Esophagus squamous epithelium (tissue), 5 donors: ENCODE data around the gene ZNF30. TPM values are rescaled to one million over a fixed set of nuclear protein-coding genes. Genes with fewer than 3 reads are reported as not detected.
A peak's percentile ranks its signal among the peaks of the same experiment; 100 is the strongest.

Experiments
- DNase-seq: peaks from one replicate; lab custom pipeline; 2025; lab: John Stamatoyannopoulos, UW
- H3K27ac ChIP-seq, 4 donors: fragments of 200-600 bp; sonication (generic); one replicate each; pipeline ENCODE4 v1.5.1; 2016 to 2019; ENCODE audit warnings: mild to moderate bottlenecking in 1 of 4
- H3K27me3 ChIP-seq, 4 donors: fragments of 200-600 bp; sonication (generic); 1 replicate in 3 of 4; 2 replicates in 1 of 4; pipeline versions ENCODE4 v1.5.1 to v1.6.0; 2017 to 2021; ENCODE audit warnings: antibody characterized with exemption in 1 of 4
- H3K36me3 ChIP-seq, 3 donors: fragments of 200-600 bp; sonication (generic); one replicate each; pipeline ENCODE4 v1.5.1; 2016 to 2019
- H3K4me1 ChIP-seq, 3 donors: fragments of 200-600 bp; sonication (generic); one replicate each; pipeline ENCODE4 v1.5.1; 2017 to 2019
- H3K4me3 ChIP-seq, 4 donors: fragments of 200-600 bp; sonication (generic); 1 replicate in 3 of 4; 2 replicates in 1 of 4; pipeline ENCODE4 v1.5.1; 2016 to 2019; ENCODE audit warnings: mild to moderate bottlenecking in 2 of 4, moderate library complexity in 1 of 4
- H3K9me3 ChIP-seq, 3 donors: fragments of 200-600 bp; sonication (generic); one replicate each; pipeline ENCODE4 v1.5.1; 2016 to 2019
- CTCF ChIP-seq, 6 experiments: fragments of 450-650 bp in 4 of 6; fragments of 200-600 bp in 2 of 6; sonication (generic) in 2 of 6; IDR thresholded peaks; one replicate each; pipeline ENCODE4 v1.5.1; 2016 to 2019; ENCODE audit warnings: antibody characterized with exemption in 6 of 6, mild to moderate bottlenecking in 4 of 6, moderate library complexity in 4 of 6
- POLR2A ChIP-seq, 4 donors: fragments of 450-650 bp; IDR thresholded peaks; one replicate each; pipeline ENCODE4 v1.6.1; 2017; ENCODE audit warnings: antibody characterized with exemption in 4 of 4, mild to moderate bottlenecking in 4 of 4, moderate library complexity in 3 of 4
- WGBS, 2 donors: methylation state at CpG; one replicate each; pipeline ENCODE4 v1.1.5; 2018; 5-methylcytosine and 5-hydroxymethylcytosine counted together
- intact Hi-C: fragments of 100-400 bp; cut with DNase I; formaldehyde crosslinking; loops from one replicate; pipeline ENCODE4 v1.15.0; 2022
- total RNA-seq, 4 donors: library from RNA; depleted of rRNA; stranded (reverse); fragments of >200 nt; gene quantifications; one replicate each; pipeline ENCODE4 v1.1.0, GENCODE V29; 2016
- donor health status: DM: yes; HTN: yes; CAD: no.

ZNF30 gene
- total RNA-seq = 10 to 100 TPM in 1 of 4 donors, 1 to 10 TPM in 1, under 1 TPM in 2; 0.26 to 30.2 (median 1.3) TPM

GRCh38 chr19:34926685-34927375 lies at the start of gene ZNF30:
Gene ZNF30, plus strand, starts transcription at chr19:34926903. Its CDS starts 3,045 bp downstream, at chr19:34929948.
- Histone ChIP-seq H3K4me3 (peak within 1 kb of the TSS; percentile 60 to 94 (median 65)), H3K27me3 (no peaks in the 10 kb centered on the region), H3K4me1 (peaks cover 0 to 19% (median 0%) of the 10 kb centered on the region in 3 donors), H3K9me3 (no peaks in the 10 kb centered on the region), H3K27ac (peak within 1 kb of the TSS; percentile 62 to 80 (median 78)), H3K36me3 (peaks cover 0 to 17% (median 3%) of the 10 kb centered on the region in 3 donors)
- intact Hi-C loops = no loop called here
- peak in 3 of 4 donors; percentile 16 to 35 (median 18) for TF ChIP-seq POLR2A (IDR thresholded peaks at IDR 0.05)
- TF ChIP-seq CTCF (IDR thresholded peaks at IDR 0.05) = peak in 2 of 6 experiments; percentile 5 to 24
- DNase-seq = peak; percentile 16
- 0% methylated on average over 15 to 22 of the region's 53 CpGs for WGBS, 2 donors

- intact Hi-C loops = no loop called here
- TF ChIP-seq CTCF (IDR thresholded peaks at IDR 0.05) = no peak
- TF ChIP-seq POLR2A (IDR thresholded peaks at IDR 0.05) = no peak
- Histone ChIP-seq H3K4me3 (no peak overlapping the region), H3K9me3 (no peaks in the 10 kb centered on the region), H3K27me3 (peaks cover 0 to 4% (median 0%) of the 10 kb centered on the region in 4 donors), H3K36me3 (no peaks in the 10 kb centered on the region), H3K4me1 (no peaks in the 10 kb centered on the region), H3K27ac (no peak overlapping the region)
- DNase-seq = no peak
These were observed 47.1 kb upstream of the ZNF30 start for GRCh38 chr19:34879563-34879962.

- 40 to 60% methylated on average over 1 of the region's 1 CpG for WGBS, 2 donors
These were observed 46.7 kb upstream of the ZNF30 start for GRCh38 chr19:34880034-34880433.

GRCh38 chr19:34881982-34882381 lies 44.7 kb upstream of the ZNF30 start:
- TF ChIP-seq POLR2A (IDR thresholded peaks at IDR 0.05) (no peak), CTCF (IDR thresholded peaks at IDR 0.05) (no peak)
- WGBS, 2 donors = 46 to 54% methylated on average over 1 of the region's 1 CpG
- intact Hi-C loops = no loop called here
- no peak for DNase-seq
- Histone ChIP-seq H3K27ac (no peak overlapping the region), H3K27me3 (peaks cover 0 to 4% (median 0%) of the 10 kb centered on the region in 4 donors), H3K4me1 (no peaks in the 10 kb centered on the region), H3K9me3 (peaks cover 0 to 21% (median 0%) of the 10 kb centered on the region in 3 donors), H3K4me3 (no peak overlapping the region), H3K36me3 (no peaks in the 10 kb centered on the region)

More at GRCh38 chr19:34880034-34880433, 46.7 kb upstream of the ZNF30 start:
- peaks cover 0 to 4% (median 0%) of the 10 kb centered on the region in 4 donors for H3K27me3 ChIP-seq
- no peak for TF ChIP-seq CTCF (IDR thresholded peaks at IDR 0.05)
- no peaks in the 10 kb centered on the region for H3K4me1 ChIP-seq
- no peak overlapping the region for H3K4me3 ChIP-seq
- no peak overlapping the region for H3K27ac ChIP-seq
- no peaks in the 10 kb centered on the region for H3K36me3 ChIP-seq
- H3K9me3 ChIP-seq = peaks cover 0 to 3% (median 0%) of the 10 kb centered on the region in 3 donors
- intact Hi-C loops = no loop called here
- DNase-seq = no peak

GRCh38 chr19:34888091-34888490 lies 38.6 kb upstream of the ZNF30 start:
- TF ChIP-seq CTCF (IDR thresholded peaks at IDR 0.05) (no peak), POLR2A (IDR thresholded peaks at IDR 0.05) (no peak)
- H3K4me3 ChIP-seq = no peak overlapping the region
- H3K4me1 ChIP-seq = no peaks in the 10 kb centered on the region
- H3K36me3 ChIP-seq = no peaks in the 10 kb centered on the region
- WGBS, 2 donors = 79 to 89% methylated on average over 3 to 6 of the region's 6 CpGs
- no peak overlapping the region for H3K27ac ChIP-seq
- H3K27me3 ChIP-seq = peaks cover 0 to 9% (median 0%) of the 10 kb centered on the region in 4 donors
- no peak for DNase-seq
- intact Hi-C loops = no loop called here
- peaks cover 0 to 24% (median 0%) of the 10 kb centered on the region in 3 donors for H3K9me3 ChIP-seq
